NB4 (cell line): Measurements from ENCODE around the gene KIF6.

ENCODE experiments used
- CTCF ChIP-seq: IDR thresholded peaks from one replicate; pipeline ENCODE4 v1.5.1; 2012; ENCODE audit warnings: low read depth, low read length
- MAX ChIP-seq: IDR thresholded peaks from 2 replicates; pipeline ENCODE4 v1.6.1; 2011; ENCODE audit warnings: low read depth, low read length

- no peak for TF ChIP-seq CTCF
- no peak for TF ChIP-seq MAX
These were observed 122.3 kb downstream of the KIF6 start for GRCh38 chr6:39602601-39603519.
